ENCODE results near the gene SIN3A.
A peak's percentile ranks its signal among the peaks of the same experiment; 100 is the strongest.

The SIN3A gene

DNA sequence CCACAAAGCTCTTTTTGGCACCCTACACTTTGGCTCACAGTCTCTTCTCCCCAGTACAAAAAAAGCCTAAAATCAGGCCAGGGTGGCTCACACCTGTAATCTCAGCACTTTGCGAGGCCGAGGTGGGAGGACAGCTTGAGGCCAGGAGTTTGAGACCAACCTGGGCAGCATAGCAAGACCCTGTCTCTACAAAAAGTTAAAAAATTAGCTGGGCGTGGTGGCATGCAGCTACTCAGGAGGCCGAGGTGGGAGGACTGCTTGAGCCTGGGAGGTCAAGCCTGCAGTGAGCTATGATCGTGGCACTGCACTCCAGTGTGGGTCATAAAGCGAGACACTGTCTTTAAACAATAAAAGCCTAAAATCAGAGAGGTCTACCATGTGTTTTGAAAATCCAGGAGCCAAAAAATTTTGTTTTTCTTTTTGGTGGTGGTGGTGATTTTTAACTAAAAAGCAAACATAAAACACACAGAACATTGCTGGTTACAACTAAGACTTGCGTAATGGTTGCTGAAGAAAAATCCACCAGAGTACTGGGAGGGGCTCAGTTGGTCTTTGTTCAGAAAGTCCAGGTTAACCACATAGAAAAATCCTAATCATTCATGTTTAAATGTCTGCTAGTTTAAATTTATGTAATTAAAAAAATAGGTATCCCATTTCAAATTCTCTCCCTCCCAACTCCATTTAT, 81.5 kb downstream of the SIN3A start:
- no peak for DNase-seq

DNA sequence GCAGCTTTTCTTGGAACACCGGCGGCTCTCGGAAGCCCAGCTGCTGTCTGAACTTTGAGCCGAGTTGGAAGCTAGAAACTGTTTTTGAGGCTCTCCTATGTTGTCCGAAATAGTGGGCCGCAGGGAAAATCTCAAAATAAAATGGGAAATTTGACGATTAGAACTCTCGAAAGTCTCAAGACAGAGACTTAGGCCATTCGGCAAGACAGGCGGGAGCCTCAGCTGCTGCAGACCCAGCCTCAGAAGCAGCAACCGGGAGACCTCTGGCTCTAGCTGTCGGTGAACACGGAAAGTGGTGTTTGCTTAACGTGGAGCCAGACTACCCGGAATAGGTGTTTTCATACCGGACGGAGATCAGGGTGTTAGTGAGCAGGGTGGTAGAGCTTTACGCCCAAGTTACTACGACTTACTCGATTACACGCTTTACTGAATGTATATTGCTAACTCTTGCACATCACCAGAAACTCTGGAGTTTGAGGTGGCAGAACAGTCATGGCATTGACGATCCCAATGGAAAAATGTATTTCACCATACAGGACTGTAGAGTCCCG, 82.7 kb downstream of the SIN3A start:
- DNase-seq = no peak

DNA sequence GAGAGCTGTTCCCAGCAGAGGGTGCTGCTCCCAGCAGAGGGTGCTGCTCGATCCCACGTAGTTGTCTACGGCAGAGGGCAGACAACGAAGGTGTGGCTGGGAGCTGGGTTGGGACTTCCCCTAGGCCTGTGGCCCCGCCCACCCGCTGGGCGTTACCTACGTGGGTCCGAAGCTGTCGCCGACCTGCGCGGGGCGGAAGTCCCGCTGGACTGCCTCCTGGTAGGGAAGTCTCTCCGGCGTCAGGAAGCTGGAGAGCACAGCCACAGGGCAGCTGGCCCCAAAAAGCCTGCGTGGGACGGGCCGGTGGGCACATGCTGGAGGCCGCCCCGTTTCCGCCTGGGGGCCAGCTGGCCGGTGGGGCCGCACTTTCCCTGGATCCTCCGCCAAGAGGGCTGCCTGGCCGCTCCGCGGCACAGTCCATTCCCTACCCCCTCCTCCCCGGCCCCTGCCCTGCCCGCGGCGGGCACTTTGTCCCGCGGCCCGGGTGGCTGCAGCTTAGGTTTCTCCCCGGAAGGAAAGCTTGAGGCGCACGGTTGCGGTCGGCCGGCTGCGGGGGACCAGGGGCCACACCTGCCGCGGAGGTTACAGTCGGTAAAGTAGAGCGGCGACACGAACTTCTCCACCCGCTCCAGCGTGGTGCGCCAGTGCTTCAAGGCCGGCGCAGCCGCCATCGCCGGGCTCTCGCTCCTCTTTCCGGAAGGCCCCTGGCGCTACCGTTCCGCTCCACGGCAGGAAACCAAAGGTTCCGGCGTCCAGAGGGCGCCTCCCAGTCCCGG, 83.4 kb downstream of the SIN3A start, which contains the start of gene MAN2C1:
TSS of gene MAN2C1 (minus strand) at position 695 of the 776 bp plus-strand sequence. CDS start at position 671, 24 bp downstream.
- DNase-seq = peak; percentile 95

DNA sequence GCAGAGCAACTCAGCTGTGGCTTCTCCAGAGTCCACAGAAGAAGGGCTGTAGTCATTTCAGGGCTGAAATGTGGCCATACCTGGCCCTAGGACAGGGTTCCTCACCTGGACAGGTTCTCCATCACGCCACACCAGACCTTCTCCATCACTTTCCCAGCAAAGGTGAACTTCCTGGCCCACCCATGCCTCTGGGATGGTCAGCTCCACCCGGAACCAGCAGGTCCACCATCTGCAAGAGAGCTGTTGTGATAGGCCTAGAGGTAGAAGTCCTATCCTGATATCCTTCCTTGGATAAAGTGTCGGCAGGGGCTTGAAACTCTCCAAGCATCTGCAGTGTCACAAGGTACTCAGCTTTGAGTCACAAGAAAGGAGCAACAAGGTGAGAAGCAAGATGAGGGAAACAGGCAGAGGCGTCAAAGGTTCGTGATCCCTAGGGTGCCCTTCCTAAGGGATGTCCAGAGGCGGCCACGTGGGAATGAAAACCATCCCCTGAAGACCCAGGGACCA, 84.0 kb downstream of the SIN3A start:
- no peak for DNase-seq

DNA sequence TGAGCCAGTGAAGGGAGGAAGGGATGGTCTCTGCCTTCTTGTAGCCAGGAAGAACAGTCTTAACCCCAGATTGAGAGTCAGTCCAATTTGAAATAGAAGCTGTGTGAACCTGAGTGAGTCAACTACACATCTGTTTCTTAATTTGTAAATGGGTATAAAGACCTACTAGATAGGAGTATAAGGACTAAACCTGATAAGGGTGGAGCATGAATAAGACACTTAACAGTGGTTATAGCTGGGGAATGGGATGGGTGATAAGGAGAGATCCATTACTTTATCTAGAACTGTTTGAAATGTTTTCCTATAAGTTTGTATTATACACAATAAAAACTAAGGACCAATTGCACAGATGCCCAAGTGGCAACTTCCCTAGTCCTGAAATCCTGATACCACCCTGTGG, 84.5 kb downstream of the SIN3A start:
- DNase-seq = no peak

DNA sequence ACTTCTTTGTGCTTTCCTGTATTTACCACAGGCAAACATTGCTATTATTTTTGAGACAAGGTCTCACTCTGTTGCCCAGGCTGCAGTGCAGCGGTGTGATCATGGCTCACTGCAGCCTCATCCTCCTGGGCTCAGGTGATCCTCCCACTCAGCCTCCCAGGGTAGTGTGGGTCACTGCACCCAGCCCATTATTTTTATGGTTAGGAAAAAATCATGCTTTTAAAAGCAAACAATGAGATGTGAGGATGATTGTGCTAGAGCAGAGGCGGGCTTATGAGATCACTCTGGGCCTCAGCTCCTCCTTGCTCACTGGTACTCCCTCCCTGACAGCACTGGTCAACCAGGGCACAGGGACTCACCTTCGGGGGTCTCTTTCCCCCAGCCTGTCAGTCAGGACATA, 85.3 kb downstream of the SIN3A start:
- DNase-seq = no peak

DNA sequence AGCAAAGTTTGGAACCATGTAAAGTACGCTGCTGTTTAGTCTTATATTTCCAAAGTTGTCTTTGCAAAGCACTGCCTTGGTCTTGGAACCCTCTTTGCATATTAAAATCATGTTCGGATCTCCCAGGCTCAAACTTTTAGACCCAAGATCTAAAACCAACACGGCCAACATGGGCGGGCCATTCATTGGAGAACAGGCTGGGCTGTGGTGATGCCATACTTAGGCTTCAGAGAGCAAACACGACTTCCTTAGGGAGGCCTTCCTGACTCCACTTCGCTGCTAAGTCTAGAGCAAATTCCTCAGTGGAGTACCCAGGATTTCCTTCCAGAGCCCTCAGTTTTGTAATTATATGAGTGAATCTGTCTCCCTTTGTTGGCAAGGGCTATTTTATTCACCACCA, 86.6 kb downstream of the SIN3A start:
- no peak for DNase-seq

DNA sequence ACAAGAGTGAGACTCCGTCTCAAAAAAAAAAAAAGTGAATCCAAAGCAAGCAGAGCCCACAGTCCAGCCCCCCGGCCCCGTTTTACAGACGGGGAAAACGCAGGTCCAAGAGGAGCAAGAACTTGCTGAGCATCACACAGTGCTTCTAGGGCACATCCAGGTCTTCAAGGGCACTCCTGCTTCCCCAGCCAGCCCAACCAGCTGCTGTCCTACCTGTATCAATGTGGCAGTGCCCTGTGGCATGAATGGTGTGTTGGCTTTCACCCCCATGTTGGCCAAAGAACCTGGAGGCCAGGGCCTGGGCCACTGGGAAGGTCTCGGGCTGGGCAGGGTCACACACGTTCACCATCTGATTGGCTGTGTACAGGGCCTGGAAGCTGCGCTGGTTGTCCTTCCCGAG, 87.7 kb downstream of the SIN3A start:
- DNase-seq = no peak

DNA sequence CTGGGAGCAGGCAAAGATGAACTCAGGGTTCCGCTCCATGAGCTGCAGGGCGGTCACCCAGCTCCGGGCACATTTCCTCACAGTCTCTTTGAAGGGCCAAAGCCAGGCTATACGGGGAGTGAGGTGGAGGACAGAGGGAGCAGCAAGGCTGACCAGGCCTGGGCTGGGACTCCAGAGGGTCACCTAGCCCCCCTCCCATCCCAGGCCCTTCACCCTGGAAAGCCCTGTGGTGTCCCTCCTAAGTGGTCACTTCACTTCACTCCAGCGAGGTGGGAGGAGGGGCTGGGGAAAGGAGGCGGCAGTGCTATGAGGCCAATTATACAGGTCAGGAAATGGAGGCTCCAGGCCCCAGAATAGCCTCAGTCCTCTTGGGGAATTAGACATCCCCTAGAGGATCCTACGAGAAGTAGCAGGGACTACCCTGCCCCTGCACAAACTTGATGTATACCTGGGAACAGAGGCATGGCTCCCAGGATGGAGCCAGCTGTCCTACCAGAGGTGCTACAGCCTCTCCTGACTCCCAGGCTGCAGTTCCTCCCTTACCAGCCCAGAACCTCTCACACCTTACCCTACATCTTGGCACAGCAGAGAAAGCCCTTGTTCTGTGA, 88.7 kb downstream of the SIN3A start:
- DNase-seq = no peak

DNA sequence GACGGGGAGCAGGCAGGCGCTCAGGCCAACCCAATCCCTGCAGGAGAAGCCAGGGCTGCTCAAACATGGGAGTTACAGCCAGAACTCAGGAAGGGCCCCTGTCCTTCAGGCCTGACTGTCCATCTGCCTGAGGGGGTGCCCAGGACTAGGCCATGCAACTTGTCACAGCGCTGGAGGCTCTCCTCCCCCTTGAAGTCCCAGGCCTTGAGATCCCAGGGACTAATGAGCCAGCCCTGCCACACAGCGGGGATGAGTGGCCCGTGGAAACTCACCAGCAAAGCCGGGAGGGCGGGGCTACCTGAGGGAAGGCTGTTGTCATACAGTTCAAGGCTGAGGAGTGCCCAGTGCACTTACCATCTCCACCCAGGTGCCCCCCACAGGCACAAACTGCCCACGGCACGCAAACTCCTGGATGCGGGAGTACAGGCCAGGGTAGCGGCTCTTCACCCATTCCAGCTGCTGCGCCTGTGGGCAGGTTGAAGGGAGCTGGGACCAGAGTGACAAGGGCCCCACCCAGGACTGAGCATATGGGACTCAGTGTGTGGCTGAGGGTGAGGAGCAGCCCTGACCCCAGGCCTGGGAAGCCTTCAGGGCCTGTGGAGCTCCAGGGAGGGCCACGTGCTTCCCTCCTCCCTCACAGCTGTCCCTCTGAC, 89.4 kb downstream of the SIN3A start:
- no peak for DNase-seq

DNA sequence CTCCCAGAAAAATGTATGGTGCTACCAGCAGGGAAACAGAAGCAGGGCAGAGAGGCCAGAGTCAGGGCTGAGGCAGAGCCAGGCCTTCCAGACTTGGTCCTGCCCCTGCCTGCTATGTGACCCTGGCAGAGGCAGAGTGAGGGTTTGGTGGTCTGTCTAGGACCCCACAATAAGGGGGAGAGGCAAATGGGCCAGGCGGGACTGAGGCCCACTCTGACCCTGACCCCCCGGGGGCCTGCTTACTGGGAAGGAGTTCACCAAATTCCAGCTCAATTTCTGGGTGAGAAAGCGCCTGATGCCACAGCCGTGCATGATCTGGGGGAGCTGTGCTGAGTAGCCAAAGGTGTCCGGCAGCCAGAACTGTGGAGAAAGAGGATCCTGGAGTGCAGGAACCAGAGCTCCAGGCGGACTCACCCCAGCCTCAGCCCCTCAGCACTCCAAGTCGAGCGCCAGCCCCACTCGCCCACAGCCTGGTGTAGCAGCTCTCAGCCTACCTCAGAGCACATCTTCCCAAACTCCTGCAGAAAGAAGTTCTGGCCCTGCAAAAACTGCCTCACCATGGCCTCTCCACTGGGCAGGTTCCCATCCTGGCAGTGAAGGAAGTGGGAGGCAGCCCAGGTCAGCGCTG, 90.0 kb downstream of the SIN3A start:
- DNase-seq = no peak

DNA sequence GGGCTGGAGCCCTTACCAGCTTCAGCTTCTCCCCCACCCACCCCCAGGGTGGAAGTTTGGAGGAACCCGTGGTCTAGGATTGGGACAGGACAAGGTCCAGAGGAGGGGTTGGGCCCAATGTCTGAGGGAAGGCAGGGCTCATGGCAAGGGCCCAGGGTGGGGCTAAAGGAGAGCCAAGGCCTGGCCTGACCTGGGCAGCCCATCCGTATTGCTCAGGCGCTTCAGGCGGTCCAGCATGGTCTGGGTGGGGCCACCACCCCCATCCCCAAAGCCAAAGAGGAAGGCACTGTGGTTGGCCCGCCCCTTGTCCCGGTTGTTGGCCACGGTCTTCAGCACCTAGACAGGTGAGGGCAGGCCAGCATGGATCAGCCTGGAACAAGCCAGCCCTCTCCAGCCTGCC, 90.6 kb downstream of the SIN3A start:
- DNase-seq = no peak

DNA sequence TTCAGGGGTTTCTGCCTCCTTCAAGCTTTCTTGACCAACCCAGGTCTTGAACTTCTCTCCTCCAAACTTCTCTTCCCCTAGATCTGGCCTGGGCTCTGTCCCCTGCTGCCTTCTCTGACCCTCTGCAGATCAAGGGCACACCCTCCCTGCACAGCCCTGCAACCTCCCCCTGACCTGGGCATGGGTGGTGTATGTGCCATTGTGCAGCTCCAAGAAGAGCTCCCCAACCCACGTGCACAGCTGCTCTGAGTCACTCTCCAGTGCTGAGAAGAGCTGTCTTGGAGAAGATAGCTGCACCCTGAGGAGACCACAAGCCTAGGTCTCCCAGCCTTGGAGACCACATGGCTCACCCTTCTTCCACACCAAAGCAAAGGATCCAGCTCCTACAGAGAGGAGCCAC, 91.1 kb downstream of the SIN3A start:
- DNase-seq = no peak

DNA sequence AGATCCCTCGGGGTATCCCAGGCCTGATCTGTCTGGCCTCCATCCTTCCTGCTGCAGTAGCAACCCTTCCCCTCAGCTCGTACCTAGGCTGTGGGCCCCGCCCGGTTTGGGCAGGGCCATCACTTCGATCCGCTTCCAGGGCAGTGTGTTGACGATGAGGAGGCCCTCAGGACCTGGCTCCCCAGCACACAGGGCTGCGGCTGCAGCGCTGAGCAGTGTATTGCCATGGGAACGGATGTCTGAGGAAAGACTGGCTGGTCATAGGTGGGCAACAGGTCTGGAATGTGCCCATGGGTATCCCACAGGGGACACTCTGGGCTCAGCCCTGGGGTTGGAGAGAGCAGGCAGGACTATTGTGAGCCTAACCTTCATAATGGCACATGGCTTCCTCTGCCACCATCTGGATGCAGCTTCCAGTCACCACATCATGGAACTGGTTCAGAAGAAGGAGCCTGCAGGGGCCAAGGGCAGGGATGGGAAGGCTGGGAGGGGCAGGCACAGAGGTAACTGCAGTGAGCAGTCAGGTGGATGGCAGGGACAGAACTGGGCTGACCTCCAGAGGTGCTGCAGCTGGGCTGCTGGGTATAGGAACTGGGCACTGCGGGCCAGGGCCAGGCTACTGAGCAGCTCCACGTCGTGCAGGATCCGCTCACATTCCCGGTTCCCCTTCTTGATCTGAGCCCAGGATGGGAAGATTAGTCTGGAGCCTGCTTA, 91.8 kb downstream of the SIN3A start:
- no peak for DNase-seq

DNA sequence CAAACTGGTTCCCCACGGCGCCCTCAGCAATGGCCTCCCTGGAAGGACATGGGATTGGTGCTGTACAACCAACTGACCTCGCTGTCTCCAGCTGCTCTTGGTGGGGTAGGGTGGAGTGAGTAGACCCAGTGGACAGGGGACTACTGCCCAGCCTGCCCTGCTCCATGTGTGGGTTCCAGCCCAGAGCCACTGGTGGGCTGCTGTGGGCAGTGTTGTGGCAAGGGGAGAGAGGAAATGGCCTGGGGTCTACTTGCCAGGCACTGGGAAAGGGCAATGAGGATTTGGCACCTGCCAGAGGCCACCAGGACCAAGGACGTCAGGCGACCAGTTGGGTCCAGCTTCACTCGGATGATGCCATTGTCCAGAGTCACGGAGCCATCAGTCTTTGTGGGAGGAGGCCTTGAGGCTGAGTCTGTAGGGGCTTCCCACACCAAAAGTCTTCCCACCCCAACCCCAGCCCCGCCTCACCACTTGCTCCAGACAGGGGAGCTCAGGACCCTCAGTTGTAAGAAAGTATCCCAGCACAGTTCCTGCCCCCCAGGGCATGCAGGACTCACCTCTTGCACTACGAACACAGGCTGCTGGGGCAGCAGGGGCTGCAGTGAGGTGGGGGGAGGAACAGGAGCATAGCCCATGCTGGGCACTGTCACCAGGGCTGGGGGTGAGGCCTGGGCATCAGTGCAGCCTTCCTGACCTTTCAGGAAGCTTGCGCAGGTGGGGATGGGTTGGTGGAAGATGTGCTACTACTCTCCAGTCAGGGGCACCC, 92.5 kb downstream of the SIN3A start:
- no peak for DNase-seq

DNA sequence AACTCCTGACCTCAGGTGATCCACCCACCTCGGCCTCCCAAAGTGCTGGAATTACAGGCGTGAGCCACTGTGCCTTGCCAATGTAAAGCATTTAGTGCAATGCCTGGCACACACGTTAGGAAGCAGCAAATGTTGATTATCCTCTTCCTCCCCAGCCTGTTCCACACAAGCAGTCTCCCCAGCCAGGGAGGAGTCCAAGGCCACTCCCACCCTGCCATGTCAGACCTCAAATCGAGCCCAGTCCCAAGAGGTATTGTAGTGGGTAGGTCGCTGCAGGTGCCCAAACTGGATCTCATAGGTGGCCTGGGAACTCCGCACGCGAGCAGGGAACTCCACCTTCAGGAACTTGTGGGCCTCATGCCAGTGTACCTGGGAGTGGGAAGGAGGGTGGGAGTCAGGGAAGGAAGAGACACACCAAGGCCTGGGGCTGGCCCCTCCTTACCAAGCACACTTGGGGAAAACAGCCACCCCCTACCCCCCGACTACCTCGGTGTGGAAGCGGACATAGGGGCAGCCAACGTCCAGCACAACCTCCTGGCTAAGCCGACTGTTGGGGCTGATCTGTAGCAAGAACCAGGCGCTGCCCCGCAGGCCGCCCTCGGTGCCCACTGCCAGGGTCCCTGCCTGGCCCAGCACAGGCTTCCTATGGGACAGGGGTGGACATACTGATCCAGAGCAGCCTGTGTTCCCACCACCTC, 93.4 kb downstream of the SIN3A start:
- no peak for DNase-seq

DNA sequence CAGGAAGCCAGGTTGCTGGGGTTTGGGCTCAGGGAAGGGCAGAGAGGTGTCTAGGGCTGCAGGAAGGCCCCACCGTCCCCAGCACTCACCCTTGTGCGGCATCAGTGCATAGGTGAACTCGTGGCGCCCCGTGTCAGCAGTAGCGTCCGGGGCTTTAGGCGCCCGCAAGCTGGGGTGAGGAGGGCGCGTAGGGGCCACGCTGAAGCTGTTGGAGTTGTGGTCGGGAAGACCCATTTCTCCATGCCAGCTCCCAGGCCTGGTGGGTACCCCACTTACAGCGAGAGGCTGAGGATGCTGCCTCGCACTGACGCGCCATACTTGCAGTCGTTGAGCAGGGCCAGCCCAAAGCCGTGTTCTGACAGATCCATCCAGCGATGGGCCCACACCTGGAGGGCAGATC, 95.0 kb downstream of the SIN3A start:
- DNase-seq = no peak

DNA sequence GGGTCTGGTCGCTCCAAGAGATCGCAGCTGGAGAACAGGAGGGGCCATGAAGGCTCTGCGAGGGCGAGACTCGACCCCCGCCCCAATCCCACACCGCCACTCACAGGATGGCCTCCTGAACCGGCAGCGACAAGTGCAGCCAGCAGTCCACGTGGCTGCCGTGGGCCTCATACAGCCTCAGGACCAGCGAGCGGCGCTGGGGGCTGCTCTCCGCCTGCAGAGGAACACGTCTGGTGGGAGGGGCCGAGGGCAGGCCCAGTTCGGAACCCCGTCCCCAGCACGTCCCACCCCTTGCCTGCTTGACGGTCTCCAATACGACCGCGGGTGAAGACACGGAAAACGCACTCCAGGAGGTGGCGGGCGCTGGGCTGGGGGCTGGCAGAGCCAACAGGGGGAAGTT, 95.5 kb downstream of the SIN3A start:
- DNase-seq = no peak

DNA sequence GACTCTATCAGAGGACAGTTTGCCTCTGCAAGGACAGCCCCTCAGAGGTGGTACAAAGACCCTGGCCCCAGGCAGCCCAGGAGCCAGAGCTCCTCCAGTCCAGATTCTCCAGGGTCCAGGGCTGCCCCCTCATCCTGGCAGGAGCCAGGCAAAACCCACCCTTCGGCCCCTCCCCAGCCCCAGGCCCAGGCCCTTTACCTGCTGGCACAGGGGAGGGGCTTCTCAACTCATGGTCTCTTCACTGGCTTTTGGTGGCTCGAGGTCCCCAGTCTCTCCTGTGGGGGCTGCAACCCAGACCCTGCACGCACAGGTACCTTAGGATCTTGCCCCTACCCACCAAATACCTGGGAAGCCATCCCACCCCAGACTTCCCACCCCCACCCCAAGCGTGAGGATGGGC, 96.1 kb downstream of the SIN3A start:
- no peak for DNase-seq

DNA sequence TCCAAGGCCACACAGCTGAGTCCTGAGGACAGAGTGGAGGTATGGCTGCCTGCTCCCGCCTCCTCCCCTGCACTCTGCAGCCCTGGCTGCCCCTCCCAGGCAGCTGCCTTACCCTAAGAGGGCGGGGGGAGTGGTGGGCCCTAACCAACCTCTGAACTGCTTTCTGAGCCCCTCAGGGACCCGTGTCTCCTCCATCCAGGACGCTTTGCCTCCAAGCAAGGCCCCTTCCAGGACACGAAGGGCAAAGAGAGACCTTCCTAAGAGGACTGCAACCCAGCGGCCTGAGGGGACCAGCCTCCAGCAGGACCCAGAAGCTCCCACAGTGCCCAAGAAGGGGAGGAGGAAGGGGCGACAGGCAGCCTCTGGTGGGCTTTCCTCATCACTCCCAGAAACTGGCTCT, 97.0 kb downstream of the SIN3A start:
- no peak for DNase-seq

DNA sequence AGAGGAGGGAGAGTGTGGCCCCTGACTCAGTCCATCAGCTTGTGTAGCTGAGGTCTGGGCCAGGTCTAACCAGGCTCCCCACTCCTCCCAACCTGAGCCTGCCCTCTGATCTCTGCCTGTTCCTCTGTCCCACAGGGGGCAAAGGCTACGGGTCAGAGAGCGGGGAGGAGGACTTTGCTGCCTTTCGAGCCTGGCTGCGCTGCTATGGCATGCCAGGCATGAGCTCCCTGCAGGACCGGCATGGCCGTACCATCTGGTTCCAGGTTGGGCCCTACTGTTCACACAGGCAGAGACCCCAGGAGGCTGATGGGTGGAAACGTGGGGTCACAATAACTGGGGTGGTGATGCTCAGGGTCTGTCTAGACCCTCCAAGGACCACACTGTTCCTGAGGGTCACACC, 97.9 kb downstream of the SIN3A start:
- DNase-seq = no peak
